Measurements from ENCODE around the gene HOXD12. TPM values are rescaled to one million over a fixed set of nuclear protein-coding genes. Genes with fewer than 3 reads are reported as not detected.

HOXD12 gene
- total RNA-seq, 1 experiment from 2014 or later, result not detected

DNA sequence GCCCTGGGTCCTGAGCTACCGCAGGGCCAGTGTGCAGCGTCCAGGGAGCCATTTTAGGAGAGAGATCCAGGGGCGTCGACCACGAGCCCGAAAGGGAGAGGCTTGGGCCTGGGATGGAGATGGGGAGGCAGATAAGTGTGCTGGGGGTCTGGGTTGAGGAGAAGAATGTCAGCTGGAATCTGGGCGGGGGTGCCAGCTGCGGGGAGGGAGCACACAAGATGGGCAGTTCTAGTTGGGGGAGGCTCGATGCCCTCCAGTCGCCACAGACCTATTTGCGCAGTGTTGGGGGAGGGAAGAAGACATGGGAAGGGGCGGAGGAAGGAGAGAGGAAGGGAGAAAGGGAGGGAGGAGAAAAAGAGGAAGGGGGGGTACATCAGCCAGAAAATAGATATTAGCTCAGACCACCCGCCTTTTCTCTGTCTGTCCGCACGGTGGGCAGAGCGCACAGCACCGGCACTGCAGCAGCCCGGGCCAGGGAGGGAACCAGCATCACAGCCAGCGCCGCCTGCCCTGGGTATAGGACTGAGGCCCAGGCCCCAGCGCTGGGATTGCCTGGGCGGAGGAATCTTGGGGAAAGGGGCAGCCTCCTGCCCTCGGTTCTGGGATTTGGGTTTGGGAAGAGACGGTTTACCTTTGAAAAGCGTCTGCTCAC is 5.6 kb downstream of the HOXD12 start:
- no peak for DNase-seq (ENCODE audit: low read depth)

DNA sequence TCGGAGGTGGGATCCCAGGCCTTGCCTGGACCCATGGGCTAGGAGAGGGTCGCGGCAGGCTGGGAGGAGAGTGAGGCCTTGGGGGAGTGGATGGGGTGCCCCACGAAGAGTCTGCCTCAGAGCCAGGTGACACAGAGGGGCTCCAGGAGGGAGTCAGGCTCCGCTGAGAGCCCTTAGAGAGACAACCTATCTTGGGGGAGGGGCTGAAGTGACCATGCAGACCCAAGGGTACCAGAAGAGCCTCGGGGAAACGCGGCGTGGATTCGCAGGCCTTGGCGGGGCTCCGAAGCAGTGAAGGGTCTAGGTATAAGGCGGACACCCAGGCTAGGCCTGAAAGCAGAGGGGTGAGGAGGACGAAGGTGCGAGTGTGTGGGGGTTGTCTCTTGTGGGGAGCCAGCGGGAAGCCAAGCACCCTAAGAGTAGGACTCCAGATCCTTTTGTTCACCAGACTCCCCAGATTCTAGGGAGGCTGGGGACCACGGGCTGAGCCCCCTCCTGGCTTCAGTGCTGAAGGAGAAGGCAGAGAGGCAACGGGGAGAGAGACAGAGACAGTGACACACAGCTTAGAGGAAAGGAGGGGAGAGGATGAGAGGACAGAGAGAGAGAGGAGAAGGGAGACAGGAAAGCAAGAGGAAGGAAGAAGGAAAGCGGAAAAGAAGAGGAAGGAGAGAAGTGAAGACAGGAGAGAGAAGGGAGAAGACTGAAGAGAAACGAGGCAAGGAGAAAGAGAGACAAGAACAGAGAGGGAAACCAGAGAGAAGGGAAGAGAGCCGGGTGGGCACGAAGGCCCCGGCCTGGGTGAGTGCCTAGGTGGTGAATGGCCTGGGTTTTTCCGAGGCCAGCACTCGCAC is 6.4 kb downstream of the HOXD12 start:
- no peak for DNase-seq (ENCODE audit: low read depth)

DNA sequence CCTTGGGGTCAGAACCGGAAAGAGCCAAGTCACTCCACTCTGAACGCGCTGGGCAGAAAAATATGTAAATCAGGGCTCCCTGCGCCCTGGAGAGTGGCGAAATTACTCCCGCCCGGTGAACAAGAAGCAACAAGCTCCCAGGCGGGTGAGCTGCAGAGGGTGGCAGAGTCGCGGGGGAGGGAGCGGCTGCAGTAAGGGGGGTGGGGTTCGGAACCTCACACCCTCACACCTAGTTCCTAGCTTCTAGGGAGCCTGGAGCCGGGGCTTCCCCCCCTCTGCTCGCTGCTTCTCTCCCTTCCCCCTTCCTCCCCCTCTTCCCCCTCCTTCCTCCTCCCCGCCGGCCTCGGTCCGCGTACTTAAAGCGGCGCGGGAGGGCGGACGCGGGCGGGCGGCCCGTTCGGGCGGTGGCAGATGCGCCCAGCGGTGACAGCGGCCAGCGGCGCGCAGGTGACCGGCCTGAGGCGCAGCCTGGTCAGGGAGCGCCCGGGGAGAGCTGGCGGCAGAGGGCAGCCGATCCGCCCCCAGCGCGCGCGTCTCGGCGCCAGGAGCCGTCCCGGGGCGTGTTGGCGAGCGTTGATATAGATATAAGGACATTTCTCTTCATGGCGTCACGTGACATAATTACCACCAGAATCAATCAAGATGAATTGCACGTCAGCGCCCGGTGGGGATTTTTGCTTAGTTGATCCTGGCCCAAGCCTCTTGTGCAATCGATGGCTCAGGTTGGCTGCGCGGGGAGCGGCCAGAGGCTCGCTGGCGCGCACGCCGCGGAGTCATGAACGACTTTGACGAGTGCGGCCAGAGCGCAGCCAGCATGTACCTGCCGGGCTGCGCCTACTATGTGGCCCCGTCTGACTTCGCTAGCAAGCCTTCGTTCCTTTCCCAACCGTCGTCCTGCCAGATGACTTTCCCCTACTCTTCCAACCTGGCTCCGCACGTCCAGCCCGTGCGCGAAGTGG is 7.3 kb downstream of the HOXD12 start, which contains the start of gene HOXD11:
HOXD11 (plus strand) TSS at position 700 of the 959 bp plus-strand sequence; CDS start at position 776, 76 bp downstream.
- DNase-seq (ENCODE audit: low read depth), result no peak

DNA sequence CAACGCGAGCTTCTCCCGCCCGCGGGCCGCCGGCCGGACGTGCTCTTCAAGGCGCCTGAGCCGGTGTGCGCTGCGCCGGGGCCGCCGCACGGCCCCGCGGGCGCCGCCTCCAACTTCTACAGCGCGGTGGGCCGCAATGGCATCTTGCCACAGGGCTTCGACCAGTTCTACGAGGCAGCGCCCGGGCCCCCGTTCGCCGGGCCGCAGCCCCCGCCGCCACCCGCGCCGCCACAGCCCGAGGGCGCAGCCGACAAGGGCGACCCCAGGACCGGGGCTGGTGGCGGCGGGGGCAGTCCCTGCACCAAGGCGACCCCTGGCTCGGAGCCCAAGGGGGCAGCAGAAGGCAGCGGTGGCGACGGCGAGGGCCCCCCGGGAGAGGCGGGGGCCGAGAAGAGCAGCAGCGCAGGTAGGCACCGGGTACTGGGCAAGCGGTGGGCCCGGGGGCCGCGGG is 8.2 kb downstream of the HOXD12 start:
- DNase-seq (ENCODE audit: low read depth), result no peak

DNA sequence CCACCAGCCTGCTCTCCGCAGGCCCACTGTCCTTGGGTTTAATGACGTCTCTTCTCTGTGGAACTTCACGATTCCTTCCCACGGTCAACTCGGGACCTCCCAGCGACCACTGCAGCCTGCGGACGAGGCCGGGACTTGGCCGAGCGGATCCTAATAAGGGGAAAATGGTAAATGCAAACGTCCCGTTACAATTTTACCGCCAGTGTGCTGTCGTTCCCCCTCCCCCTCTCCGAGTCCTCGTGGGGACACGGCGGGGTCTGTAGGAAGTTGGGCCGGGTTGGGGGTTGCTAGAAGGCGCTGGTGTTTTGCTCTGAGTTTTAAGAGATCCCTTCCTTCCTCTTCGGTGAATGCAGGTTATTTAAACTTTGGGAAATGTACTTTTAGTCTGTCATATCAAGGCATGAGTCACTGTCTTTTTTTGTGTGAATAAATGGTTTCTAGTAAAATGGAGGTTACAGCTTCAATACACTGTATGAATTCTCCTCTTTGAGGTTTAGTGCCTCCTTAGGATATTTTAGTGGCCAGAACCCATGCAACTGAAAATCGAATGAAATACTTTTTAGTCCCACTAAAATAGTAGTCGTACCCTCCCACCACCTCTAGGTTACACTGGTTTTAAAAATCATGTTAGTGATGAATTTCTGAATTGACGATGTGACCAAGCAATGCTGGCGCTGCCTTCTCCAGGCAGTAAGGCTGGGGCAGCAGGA is 9.8 kb downstream of the HOXD12 start:
- DNase-seq (ENCODE audit: low read depth), result no peak

DNA sequence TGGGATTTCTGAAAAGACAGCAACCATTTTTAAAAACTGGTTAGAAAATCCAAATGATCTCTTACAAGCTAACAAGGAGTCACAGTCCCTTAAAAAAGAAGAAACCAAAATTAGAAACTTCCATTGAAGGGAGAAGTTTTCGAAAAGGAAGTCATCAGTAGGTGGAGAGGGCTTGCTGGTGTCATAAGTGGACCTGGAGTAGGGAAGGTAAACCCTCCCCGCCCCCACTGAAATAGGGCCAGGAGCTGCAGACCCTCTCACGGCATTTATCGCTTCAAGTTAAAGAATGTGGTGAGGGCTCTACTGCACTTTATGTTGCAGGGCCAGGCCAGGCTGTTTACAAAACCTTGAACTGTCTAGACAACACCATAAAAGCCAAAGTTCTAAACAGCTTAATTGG is 10.4 kb downstream of the HOXD12 start:
- DNase-seq (ENCODE audit: low read depth), result no peak

DNA sequence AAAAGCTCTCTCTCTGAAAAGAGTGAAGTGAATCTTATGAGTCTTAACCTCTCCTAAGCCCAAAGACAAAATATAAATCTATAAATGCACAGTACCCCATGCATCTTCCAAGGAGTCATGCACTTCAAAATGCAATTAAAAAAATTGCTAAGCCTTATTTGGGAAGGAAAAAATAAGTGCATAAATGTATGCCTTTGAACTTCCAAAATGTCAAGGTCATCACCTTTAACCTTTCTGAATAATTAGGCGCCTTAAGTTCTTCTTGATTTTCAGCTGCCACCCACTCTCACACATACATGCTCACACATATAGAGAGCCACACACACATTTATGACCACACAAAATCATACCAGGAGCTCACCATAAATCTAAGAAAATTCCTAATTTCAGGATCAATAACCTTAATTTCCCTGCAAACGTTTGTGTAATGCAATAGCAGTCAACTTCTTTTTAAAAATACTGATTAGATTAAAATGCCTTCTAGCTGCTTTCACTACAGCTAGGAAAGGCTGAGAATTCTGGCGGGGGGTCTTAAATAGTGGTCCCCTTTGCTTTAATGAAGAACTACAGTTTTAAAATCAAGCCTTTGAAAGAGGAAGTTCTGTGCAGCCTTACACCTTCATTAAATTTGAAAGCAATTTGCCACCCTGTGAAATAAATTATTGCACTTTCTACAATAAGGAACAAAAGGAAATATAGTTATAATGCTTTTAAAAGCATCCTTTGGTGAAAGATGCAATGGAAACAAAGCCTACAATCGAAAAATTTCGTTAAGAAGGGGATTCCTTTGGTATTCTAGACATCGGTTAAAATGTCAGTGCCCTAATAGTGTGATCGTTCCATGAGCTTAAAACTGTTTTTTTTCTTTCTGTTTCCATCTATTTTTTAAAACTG is 11.1 kb downstream of the HOXD12 start:
- no peak for DNase-seq (ENCODE audit: low read depth)

DNA sequence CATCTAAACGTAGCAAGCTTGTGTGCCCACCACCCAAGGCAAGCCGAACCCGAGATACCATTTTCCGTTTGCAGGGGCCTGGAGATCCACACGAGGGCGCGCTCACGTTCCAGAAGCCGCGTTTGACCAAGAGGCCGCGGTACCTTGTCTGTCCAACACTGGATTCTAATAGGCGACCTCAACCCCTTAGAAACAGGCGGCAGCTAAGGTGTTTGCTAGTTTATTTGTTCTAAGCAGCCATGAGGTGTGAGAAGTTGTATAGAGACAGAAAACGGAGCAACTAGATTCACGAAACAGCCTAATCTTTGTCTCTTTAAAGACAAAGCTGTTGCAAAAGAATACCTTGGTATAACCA is 11.7 kb downstream of the HOXD12 start:
- DNase-seq (ENCODE audit: low read depth), result peak; percentile 60

DNA sequence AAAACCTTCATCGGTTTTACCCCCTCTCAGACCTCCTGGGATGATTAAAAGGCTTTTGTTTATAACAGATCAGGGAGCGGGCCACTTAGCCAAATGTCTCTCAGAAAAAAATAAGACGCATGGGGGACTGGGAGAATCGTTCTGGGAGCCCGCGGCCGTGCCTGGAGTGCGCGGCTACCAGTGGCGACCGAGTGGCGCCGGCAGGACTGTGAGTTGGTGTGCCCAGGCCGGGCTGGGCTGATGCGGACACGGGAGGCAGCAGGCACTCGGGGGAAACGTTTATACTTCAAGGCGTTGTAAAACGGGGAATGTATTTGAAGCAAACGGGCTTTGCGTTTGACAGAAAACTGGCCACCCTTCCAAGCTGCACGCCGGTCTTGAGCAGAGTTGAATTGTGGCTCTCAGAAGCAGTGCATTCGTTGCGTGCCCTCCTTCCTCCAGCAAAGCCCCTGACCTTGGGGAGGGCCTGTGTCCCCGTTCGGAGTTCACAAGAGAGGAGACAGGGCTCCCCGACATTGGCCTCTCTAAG is 12.3 kb downstream of the HOXD12 start:
- no peak for DNase-seq (ENCODE audit: low read depth)

DNA sequence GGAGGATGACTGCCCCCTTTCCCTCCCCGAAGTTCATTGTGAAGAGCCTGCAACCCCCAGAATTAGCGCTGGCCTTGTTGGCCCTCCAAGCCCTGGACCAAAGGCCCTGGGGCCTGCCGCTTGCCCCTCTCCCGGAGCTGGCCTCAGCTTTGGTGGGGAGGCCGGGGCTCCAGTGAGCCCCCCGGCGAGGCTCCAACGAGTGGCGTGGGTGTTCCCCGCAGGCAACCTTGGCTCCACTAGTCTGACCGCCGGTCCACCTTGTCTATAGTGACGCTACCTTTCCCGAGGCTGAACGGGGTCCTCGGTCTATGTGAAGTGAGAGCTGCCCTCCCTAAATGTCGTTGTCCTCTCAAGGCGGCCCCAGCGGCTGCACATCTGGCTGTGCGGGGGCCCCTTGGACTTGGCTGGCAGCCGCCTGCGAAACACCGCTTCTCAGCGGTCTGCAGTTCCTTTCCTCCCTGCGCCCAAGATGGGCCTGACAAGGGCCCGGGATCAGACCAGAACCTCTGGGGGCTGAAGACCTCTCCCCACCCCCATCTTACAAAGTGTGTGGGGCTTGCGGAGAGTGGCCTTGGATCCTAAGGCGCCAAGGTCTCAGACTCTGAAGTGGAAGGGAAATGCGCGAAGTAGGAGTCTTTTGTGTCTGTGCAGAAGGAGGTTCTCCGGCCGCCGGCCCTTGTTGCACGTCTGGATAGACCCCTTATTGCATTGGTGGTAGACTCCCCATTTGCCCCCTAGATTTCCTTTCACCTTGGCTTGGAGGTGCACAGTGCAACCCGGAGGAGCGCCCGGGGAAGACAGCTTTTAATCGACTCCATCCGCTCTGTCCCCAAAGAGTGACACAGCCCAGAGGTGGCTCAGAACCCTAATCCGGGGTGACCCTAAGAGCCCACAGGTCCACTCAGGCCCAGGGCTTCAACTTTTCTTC is 13.0 kb downstream of the HOXD12 start:
- DNase-seq (ENCODE audit: low read depth), result no peak

DNA sequence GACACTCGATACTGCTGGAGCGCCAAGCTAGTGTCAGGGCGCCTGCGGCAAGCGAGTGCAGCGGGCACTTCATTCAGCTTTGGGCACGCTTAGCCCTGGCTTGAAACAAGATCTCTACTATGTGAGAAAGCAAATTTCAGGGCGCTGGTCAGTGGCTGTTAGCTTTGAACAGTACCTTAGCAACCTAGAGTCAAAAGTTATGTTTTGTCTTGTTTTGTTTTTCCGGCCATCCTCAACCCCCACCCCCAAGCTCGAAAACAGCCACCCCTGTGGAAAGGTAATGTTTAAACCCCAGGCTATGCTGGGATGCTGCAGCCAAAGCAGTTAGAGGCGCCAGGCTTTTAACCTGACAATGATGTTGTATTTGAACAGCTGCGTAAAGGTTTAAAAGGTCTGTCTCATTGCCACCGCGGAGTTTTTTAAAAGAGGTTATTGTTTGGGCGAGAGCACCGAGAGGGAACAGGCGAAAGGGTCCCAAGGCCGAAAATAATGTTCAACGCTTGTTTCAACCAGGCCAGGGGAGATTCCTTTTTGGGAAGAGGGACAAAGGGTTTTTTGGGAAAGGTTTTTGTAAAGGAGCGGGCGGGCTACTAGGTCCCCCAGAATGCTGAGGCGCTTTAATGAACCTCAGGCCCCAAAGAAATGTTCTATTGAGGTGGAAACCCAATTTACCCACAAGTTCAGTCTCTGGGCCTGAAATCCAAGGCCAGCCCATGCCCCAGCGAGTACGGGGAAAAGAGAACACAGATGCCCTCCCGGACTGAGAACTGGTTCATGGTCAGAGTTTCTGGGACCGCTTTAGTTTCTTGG is 14.7 kb downstream of the HOXD12 start:
- no peak for DNase-seq (ENCODE audit: low read depth)

DNA sequence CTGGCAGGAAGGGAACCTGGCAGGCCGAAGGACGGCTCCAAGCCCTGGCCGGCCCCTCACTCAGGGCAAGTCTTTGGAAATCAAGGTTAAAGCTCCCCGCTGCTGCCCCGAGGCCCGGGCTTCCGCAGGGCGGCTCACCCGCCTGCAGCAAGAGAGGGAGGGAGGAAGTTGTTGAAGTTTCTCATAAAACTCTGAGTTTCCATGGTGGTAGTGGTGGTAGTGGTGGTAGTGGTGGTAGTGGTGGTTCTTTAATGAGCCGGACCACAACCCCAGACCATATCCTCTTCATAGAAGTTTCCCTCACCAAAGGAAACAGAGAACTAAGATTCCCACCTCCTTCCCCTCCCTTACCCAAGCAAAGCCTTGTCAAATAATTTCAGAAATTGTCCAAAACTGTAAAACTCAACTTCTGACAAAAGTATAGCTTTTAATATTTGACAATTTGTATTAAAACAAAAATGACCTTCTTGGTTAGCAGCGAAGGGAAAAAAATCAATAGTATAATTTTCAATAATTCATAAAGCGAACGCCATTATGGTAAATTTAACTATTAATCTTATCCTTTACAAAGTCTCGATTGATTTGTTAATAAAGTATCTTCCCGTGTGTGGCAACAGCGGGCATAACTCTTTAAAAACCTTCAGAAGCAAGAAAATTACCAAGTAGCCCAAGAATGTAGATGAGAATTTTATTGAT is 15.5 kb downstream of the HOXD12 start:
- DNase-seq (ENCODE audit: low read depth), result no peak

DNA sequence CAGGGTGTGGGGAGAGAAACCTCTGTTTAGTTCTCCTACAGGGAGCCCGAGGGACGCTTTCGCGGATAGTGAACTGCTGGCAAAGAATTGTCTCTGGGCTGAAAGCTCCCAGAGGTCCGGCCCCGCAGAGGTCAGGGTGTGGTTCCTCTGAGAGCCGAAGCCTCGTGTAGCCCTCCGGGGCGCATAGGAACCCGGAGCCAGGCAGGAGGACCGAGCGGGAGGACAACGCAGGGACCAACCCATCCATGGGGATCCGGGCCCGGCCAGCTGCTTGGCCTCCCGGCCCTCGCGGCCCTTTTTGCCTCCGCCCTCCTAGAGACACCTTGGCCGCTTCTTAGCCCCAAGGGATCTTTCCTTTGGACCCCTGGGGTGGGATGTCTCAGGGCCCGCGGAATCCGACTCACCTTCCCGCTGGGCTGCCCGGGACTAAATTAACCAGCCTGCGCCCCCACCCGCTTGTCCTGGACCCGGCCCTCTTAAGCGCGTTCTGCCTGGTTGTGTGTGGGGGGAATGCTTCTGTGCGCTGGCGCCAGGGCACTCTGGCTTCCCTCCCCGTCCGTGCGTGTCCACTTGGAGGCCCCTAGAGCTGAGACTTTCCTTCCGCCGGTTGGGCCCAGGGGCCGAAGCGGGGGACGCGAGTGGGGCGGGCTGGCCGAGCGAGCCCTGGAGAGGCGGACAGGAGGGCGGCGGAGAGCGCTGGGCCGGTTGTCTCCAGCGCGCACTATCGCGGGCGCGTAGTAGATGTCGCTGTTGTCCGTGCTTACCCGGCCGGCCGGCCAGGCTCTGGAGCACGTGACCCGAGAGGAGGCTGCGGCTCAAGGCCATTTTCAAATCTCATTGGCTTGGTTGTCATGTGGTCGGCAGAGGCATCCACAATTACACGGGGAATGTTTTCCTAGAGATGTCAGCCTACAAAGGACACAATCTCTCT is 16.6 kb downstream of the HOXD12 start, which contains the start of gene HOXD10:
HOXD10 (plus strand) TSS at position 896 of the 931 bp plus-strand sequence. CDS start 56 bp downstream, outside the sequence.
- peak; percentile 67 for DNase-seq (ENCODE audit: low read depth)

DNA sequence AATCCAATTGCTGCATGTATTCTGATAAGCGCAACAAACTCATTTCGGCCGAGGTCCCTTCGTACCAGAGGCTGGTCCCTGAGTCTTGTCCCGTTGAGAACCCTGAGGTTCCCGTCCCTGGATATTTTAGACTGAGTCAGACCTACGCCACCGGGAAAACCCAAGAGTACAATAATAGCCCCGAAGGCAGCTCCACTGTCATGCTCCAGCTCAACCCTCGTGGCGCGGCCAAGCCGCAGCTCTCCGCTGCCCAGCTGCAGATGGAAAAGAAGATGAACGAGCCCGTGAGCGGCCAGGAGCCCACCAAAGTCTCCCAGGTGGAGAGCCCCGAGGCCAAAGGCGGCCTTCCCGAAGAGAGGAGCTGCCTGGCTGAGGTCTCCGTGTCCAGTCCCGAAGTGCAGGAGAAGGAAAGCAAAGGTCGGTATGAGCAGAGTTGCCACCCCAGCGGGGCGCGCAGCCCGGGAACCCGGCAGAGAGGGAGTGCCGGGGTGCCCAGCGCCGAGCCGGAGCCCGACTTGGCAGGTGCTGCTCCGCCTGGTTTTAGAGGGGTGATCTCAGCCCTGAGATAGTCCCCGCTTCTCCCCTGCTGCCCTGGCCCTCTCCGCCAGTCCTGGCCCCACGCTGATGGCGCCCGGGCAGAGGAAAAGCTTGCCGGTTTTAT is 17.7 kb downstream of the HOXD12 start:
- DNase-seq (ENCODE audit: low read depth), result no peak

DNA sequence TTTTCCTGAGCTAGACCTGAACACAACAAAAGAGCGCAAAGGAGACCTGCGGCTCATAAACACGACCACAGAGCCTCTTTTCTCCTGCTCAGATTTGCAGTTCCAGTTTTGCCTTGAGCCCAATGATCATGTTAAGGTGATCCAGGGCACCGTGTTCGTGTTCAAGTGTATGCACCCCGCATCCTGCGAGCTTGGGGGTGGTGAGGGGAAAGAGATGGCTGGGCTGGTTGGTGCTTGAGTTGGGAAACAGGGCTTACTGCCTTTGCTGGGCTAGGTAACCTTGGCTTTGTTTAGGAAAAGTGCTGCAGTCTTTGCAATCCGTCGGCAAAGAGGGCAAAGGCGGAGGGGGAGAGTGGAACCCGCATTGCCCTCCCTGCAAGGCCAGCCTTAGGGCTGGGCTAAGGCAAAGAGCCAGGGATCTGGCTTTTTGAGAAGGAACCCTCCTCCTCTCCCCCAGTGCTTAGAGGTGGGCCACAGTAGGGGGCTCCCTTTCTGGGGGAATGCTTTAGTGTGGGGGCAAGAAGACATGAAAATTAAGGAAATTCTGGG is 18.3 kb downstream of the HOXD12 start:
- no peak for DNase-seq (ENCODE audit: low read depth)

Data from RPMI7951 (cell line).